ENCODE results near the gene TTF1. TPM values are rescaled to one million over a fixed set of nuclear protein-coding genes. Genes with fewer than 3 reads are reported as not detected.

Gene TTF1
- total and polyA plus RNA-seq, 2 of the 13 experiments (the other 11 are each of a cell fraction or from before 2014, with no cell fraction given) = 3.4 to 9.8 TPM

GRCh38 chr9:132406554-132407122, at the start of gene TTF1 (continued):
- TF ChIP-seq ZNF674 (CRISPR knock-in tag; IDR thresholded peaks at IDR 0.05; ENCODE audit: low read depth) (no peak), ARNT2 (CRISPR knock-in tag; IDR thresholded peaks at IDR 0.05; ENCODE audit: low read depth) (peak; percentile 54; the same call in 1 of the 2 replicates), MTA3 (CRISPR knock-in tag; IDR thresholded peaks at IDR 0.05) (no peak), HBP1 (CRISPR knock-in tag; IDR thresholded peaks at IDR 0.05; ENCODE audit: low read depth) (peak; percentile 78; the same call in 1 of the 2 replicates), E2F1 (CRISPR knock-in tag; IDR thresholded peaks at IDR 0.05) (no peak), RBAK (CRISPR knock-in tag; IDR thresholded peaks at IDR 0.05) (no peak), MIER3 (CRISPR knock-in tag; IDR thresholded peaks at IDR 0.05; ENCODE audit: borderline replicate concordance) (no peak; the same call in 1 of the 2 replicates), TOE1 (CRISPR knock-in tag; IDR thresholded peaks at IDR 0.05) (no peak), ZKSCAN5 (CRISPR knock-in tag; IDR thresholded peaks at IDR 0.05) (no peak), HES4 (CRISPR knock-in tag; IDR thresholded peaks at IDR 0.05; ENCODE audit: borderline replicate concordance) (no peak), ZNF768 (CRISPR knock-in tag; IDR thresholded peaks at IDR 0.05) (no peak), MYC (CRISPR knock-in tag; IDR thresholded peaks at IDR 0.05; ENCODE audit: borderline replicate concordance) (0 out of 2 replicates have a peak, but pooled peaks have one; percentile 29), MTF1 (CRISPR knock-in tag; IDR thresholded peaks at IDR 0.05) (no peak), TBL1XR1 (IDR thresholded peaks at IDR 0.05; ENCODE audit: borderline replicate concordance, low read length, partially characterized antibody) (no peak), SYNCRIP (IDR thresholded peaks at IDR 0.05; ENCODE audit: insufficient read depth, low read depth, low read length) (no peak), YEATS4 (CRISPR knock-in tag; IDR thresholded peaks at IDR 0.05; ENCODE audit: borderline replicate concordance) (no peak), RXRA (CRISPR knock-in tag; IDR thresholded peaks at IDR 0.05) (no peak), ZNF629 (CRISPR knock-in tag; conservative IDR thresholded peaks at IDR 0.05) (0 out of 2 replicates have a peak, but pooled peaks have one; percentile 25), ETV6 (CRISPR knock-in tag; conservative IDR thresholded peaks at IDR 0.05) (peak; percentile 62; the same call in 1 of the 2 replicates), ATM (IDR thresholded peaks at IDR 0.05; ENCODE audit: borderline replicate concordance) (no peak), ZNF282 (IDR thresholded peaks at IDR 0.05; ENCODE audit: partially characterized antibody) (no peak), NFYC (CRISPR knock-in tag; IDR thresholded peaks at IDR 0.05) (no peak), PRDM10 (CRISPR knock-in tag; IDR thresholded peaks at IDR 0.05; ENCODE audit: low read depth) (0 out of 2 replicates have a peak, but pooled peaks have one; percentile 84), ZNF44 (CRISPR knock-in tag; IDR thresholded peaks at IDR 0.05) (no peak)

Measured in HepG2 (cell line).